ENCODE results near the gene CEP162.

DNA sequence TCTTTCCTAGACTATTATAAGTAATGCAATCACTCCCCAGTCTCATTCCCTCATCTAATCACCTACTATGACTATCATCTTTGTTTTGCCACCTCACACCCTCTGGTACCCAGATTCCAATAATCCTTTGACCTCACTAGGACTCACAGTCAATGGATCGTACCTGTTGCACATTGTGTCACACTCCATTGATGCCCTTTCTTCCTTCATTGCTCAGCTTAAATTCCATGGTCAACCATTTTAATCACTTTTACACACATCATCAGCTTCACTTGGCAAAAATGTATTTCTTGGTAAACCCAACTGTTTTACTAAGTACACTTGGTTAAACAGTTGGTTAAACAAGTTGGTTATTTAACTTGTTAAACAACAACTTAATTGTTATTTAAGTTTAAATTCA, 44.0 kb downstream of the CEP162 start:
- TF ChIP-seq, protein P1, sequence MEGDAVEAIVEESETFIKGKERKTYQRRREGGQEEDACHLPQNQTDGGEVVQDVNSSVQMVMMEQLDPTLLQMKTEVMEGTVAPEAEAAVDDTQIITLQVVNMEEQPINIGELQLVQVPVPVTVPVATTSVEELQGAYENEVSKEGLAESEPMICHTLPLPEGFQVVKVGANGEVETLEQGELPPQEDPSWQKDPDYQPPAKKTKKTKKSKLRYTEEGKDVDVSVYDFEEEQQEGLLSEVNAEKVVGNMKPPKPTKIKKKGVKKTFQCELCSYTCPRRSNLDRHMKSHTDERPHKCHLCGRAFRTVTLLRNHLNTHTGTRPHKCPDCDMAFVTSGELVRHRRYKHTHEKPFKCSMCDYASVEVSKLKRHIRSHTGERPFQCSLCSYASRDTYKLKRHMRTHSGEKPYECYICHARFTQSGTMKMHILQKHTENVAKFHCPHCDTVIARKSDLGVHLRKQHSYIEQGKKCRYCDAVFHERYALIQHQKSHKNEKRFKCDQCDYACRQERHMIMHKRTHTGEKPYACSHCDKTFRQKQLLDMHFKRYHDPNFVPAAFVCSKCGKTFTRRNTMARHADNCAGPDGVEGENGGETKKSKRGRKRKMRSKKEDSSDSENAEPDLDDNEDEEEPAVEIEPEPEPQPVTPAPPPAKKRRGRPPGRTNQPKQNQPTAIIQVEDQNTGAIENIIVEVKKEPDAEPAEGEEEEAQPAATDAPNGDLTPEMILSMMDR (conservative IDR thresholded peaks at IDR 0.05 in 1 of 2, IDR thresholded peaks at IDR 0.05 in 1 of 2; ENCODE audit: low read depth in 1 of 2, low read length in 2 of 2): no peak
- no peak for TF ChIP-seq EZH2 (IDR thresholded peaks at IDR 0.05; ENCODE audit: low read length, missing control alignments)

Data from fibroblast of lung (primary cell).